ENCODE measurements around the gene TULP4. TPM values are rescaled to one million over a fixed set of nuclear protein-coding genes. Genes with fewer than 3 reads are reported as not detected.

TULP4 gene
- total RNA-seq, 6 experiments from 2014 or later = 27.0 to 42.4 (median 32.3) TPM

DNA sequence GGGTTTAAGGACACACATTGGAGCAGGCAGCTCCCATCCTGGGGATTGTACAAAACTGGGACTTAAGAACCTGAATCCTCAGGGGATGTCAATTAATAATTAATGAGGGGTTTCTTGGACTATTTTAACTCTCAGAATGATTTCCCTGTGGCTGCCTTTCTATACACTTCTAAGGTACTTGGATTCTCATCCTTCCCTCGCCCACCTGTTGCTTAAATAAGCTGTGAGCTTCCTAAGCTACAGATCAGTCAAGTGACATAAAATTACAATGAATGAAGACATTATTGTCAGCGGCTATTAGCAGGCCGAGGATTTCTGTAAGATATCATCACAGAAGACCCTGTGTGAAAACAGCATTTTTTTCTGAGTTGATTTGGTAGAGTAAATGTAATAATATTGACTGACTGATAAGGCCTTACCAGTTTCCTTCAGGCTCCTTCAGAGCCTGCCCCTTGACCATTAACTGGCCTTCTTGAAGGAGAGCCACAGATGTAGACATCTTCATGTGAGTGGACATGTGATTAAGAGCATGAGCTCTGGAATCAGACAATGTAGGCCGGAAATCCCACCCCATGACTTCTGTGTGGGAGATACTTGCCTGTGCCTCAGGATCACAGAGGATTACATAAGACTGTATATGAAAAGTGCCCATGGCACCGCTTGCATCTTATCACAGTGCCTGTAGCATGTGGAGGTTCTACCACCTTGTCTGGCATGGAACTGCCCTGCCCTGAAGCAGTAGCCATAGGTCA, 101.7 kb downstream of the TULP4 start:
- no peaks in the 10 kb centered on the region for H3K4me1 ChIP-seq
- intact Hi-C loops (cut with DNase I) = no loop called here
- WGBS (ENCODE audit: insufficient coverage, low coverage, low lambda C conversion rate, missing lambda C conversion rate) = 94% methylated on average over 4 of the region's 5 CpGs
- ATAC-seq = no peak
- H3K36me3 ChIP-seq = no peaks in the 10 kb centered on the region
- TF ChIP-seq, protein P1, sequence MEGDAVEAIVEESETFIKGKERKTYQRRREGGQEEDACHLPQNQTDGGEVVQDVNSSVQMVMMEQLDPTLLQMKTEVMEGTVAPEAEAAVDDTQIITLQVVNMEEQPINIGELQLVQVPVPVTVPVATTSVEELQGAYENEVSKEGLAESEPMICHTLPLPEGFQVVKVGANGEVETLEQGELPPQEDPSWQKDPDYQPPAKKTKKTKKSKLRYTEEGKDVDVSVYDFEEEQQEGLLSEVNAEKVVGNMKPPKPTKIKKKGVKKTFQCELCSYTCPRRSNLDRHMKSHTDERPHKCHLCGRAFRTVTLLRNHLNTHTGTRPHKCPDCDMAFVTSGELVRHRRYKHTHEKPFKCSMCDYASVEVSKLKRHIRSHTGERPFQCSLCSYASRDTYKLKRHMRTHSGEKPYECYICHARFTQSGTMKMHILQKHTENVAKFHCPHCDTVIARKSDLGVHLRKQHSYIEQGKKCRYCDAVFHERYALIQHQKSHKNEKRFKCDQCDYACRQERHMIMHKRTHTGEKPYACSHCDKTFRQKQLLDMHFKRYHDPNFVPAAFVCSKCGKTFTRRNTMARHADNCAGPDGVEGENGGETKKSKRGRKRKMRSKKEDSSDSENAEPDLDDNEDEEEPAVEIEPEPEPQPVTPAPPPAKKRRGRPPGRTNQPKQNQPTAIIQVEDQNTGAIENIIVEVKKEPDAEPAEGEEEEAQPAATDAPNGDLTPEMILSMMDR (IDR thresholded peaks at IDR 0.05) = no peak
- no peak for TF ChIP-seq POLR2A (IDR thresholded peaks at IDR 0.05)
- no peak overlapping the region for H3K4me3 ChIP-seq
- H3K27ac ChIP-seq = no peak overlapping the region
- no peaks in the 10 kb centered on the region for H3K9me3 ChIP-seq
- DNase-seq = no peak
- H3K27me3 ChIP-seq = no peaks in the 10 kb centered on the region

DNA sequence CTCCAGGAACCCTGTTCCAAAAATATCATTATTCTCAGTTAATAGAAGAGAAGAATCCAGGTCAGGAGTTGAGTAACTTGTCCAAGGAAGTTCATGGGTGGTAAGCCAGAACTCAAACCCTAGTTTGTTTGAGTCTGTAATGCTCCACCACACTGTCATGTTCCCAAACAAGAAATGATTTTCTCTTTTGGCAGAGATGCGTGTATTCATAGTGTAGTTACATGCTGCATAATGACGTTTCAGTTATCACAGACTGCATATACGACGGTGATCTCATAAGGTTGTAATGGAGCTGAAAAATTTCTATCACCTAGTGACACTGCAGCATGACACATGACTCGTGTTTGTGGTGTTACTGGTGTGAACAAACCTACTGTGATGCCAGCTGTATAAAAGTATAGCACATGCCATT, 102.6 kb downstream of the TULP4 start:
- no peaks in the 10 kb centered on the region for H3K27me3 ChIP-seq
- intact Hi-C loops (cut with DNase I) = no loop called here
- no peaks in the 10 kb centered on the region for H3K4me1 ChIP-seq
- no peaks in the 10 kb centered on the region for H3K9me3 ChIP-seq
- H3K4me3 ChIP-seq = no peak overlapping the region
- 94% methylated on average over 4 of the region's 5 CpGs for WGBS (ENCODE audit: insufficient coverage, low coverage, low lambda C conversion rate, missing lambda C conversion rate)
- TF ChIP-seq POLR2A (IDR thresholded peaks at IDR 0.05) = no peak
- DNase-seq (no peak), ATAC-seq (no peak)
- no peaks in the 10 kb centered on the region for H3K36me3 ChIP-seq
- no peak overlapping the region for H3K27ac ChIP-seq

DNA sequence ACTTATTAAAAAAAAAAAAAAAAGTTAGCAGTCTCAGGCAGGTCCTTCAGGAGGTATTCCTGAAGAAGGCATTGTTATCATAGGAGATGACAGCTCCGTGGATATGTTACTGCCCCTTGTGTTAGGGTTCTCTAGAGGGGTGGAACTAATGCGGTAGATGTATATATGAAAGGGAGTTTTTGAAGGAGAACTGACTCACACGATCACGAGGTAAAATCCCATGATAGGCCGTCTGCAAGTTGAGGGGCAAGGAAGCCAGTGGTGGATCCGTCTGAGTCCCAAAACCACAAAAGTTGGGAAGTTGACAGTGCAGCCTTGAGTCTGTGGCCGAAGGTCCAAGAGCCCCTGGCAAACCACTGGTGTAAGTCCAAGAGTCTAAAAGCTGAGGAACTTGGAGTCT, 103.4 kb downstream of the TULP4 start:
- TF ChIP-seq, protein P1 (IDR thresholded peaks at IDR 0.05) = no peak
- TF ChIP-seq POLR2A (IDR thresholded peaks at IDR 0.05) = no peak
- H3K4me1 ChIP-seq = no peaks in the 10 kb centered on the region
- H3K27me3 ChIP-seq = no peaks in the 10 kb centered on the region
- H3K36me3 ChIP-seq = no peaks in the 10 kb centered on the region
- no peaks in the 10 kb centered on the region for H3K9me3 ChIP-seq
- WGBS (ENCODE audit: insufficient coverage, low coverage, low lambda C conversion rate, missing lambda C conversion rate) = 96% methylated on average over 6 of the region's 7 CpGs
- H3K4me3 ChIP-seq = no peak overlapping the region
- no peak overlapping the region for H3K27ac ChIP-seq
- intact Hi-C loops (cut with DNase I) = no loop called here
- DNase-seq = no peak
- no peak for ATAC-seq

DNA sequence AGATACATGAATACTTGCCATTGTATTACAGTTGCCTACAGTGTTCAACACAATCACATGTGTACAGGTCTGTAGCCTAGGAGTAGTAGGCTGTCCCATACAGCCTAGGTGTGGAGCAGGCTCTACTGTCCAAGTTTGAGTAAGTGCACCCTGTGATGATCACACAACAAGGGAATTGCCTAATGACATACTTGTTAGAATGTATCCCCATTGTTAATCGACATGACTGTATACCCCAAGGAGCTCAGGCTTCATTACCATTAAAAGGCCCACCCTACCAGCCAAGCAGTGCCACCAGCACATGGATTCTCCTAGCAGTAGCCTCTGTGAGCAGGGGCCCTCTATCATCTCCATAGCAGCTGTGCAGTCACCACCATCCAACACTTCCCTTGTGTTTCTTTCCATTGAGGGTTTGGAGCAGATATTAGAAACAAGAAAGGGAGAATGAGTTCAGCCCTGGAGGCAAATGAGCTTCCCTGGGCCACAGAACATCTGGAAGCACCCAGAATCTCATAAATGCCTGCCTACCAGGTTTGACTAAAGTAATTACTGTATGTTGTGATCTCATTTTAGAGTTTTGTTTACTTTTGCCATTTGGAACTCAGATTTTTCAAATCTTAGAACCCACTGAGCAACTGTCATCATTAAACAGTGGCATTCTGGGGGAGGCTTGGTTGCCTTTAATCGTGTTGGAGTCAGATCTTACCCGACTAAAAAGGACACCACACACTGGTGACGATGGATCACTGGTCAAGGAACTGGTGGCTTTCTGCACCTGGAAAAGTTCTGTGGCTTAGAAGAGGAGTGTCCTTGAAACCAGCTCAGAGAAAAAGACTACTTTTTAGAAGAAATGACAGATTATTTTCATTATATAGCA, 104.9 kb downstream of the TULP4 start:
- DNase-seq (no peak), ATAC-seq (no peak)
- no peak overlapping the region for H3K27ac ChIP-seq
- H3K4me1 ChIP-seq = no peaks in the 10 kb centered on the region
- intact Hi-C loops (cut with DNase I) = no loop called here
- H3K4me3 ChIP-seq = no peak overlapping the region
- H3K27me3 ChIP-seq = no peaks in the 10 kb centered on the region
- TF ChIP-seq, protein P1 (IDR thresholded peaks at IDR 0.05) = no peak
- no peak for TF ChIP-seq POLR2A (IDR thresholded peaks at IDR 0.05)
- no peaks in the 10 kb centered on the region for H3K9me3 ChIP-seq
- H3K36me3 ChIP-seq = no peaks in the 10 kb centered on the region
- WGBS (ENCODE audit: insufficient coverage, low coverage, low lambda C conversion rate, missing lambda C conversion rate) = 90% methylated on average over 3 of the region's 4 CpGs

DNA sequence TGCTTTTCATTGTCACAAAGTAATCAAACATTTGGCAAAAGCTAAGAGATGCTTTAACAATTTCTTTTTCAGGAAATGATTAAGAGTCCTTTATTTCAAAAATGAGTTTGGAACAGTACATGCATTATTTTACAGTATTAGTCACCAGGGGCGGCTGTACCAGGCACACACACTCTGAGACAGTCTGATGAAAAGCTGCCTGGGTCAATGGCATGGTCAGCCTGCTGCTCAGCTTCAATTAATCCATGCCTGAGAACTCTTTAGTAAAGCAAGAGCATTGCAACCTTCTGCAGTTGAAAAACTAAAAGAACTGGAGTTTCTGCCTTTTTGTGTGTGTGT, 105.5 kb downstream of the TULP4 start:
- Histone ChIP-seq H3K9me3 (no peaks in the 10 kb centered on the region), H3K4me3 (no peak overlapping the region), H3K36me3 (no peaks in the 10 kb centered on the region), H3K27ac (no peak overlapping the region), H3K4me1 (no peaks in the 10 kb centered on the region), H3K27me3 (no peaks in the 10 kb centered on the region)
- TF ChIP-seq, protein P1 (IDR thresholded peaks at IDR 0.05) = no peak
- TF ChIP-seq POLR2A (IDR thresholded peaks at IDR 0.05) = no peak
- DNase-seq (no peak), ATAC-seq (no peak)
- 75% methylated on average over 1 of the region's 1 CpG for WGBS (ENCODE audit: insufficient coverage, low coverage, low lambda C conversion rate, missing lambda C conversion rate)
- intact Hi-C loops (cut with DNase I) = no loop called here
